Measurements from ENCODE around the gene CWF19L1. TPM values are rescaled to one million over a fixed set of nuclear protein-coding genes. Genes with fewer than 3 reads are reported as not detected.

Gene CWF19L1
- total RNA-seq, 2 donors from 2014 or later = 15.3 to 21.4 TPM

DNA sequence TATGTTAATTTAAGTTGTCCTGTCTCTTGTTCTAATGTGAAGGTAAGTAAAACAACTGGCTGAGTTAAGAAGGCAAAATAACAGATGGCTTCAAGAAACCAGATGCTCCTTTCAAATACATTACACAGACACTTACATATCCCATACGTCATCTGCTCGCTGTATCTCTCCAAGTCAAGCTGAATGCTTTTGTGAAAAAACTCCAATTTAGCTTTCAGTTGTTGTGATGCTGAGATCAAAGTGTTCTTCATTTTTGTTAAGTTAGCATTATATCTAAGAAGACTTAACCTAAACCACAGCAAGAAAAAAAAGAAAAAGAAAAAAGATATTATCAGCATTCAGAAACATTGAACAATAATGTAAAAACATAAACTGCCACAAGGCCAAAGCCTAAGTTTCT lies 63.1 kb downstream of the CWF19L1 start:
- Histone ChIP-seq H3K9ac (ENCODE audit: low read depth in 2 of 2, low read length in 2 of 2) (no peak overlapping the region), H3K27me3 (no peaks in the 10 kb centered on the region), H3K4me3 (no peak overlapping the region), H3K9me3 (no peaks in the 10 kb centered on the region), H3K27ac (no peak overlapping the region), H3K36me3 (peaks cover 7% of the 10 kb centered on the region), H3K4me1 (no peaks in the 10 kb centered on the region)
- no peak for DNase-seq
- intact Hi-C loops (cut with DNase I) = no loop called here
- TF ChIP-seq, protein P1, sequence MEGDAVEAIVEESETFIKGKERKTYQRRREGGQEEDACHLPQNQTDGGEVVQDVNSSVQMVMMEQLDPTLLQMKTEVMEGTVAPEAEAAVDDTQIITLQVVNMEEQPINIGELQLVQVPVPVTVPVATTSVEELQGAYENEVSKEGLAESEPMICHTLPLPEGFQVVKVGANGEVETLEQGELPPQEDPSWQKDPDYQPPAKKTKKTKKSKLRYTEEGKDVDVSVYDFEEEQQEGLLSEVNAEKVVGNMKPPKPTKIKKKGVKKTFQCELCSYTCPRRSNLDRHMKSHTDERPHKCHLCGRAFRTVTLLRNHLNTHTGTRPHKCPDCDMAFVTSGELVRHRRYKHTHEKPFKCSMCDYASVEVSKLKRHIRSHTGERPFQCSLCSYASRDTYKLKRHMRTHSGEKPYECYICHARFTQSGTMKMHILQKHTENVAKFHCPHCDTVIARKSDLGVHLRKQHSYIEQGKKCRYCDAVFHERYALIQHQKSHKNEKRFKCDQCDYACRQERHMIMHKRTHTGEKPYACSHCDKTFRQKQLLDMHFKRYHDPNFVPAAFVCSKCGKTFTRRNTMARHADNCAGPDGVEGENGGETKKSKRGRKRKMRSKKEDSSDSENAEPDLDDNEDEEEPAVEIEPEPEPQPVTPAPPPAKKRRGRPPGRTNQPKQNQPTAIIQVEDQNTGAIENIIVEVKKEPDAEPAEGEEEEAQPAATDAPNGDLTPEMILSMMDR (IDR thresholded peaks at IDR 0.05) = no peak

DNA sequence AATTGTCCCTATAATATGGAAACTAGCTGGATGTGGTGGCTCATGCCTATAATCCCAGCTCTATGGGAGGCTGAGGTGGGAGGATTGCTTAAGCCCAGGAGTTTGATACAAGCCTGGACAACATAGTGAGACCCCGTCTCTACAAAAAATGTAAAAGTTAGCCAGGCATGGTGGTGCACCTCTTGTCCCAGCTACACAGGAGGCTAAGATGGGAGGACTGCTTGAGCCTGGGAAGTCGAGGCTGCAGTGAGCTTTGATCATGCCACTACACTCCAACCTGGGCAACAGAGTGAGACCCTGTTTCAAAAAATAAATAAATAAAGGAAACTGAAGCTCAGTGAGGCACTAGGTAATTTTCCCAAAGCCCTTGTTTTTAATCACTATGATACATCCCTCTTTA lies 65.9 kb downstream of the CWF19L1 start:
- Histone ChIP-seq H3K27me3 (no peaks in the 10 kb centered on the region), H3K27ac (no peak overlapping the region), H3K4me3 (no peak overlapping the region), H3K4me1 (no peaks in the 10 kb centered on the region), H3K36me3 (peaks cover 7% of the 10 kb centered on the region), H3K9me3 (no peaks in the 10 kb centered on the region), H3K9ac (ENCODE audit: low read depth in 2 of 2, low read length in 2 of 2) (no peak overlapping the region)
- intact Hi-C loops (cut with DNase I) = no loop called here
- DNase-seq = no peak
- TF ChIP-seq, protein P1 (IDR thresholded peaks at IDR 0.05) = no peak

DNA sequence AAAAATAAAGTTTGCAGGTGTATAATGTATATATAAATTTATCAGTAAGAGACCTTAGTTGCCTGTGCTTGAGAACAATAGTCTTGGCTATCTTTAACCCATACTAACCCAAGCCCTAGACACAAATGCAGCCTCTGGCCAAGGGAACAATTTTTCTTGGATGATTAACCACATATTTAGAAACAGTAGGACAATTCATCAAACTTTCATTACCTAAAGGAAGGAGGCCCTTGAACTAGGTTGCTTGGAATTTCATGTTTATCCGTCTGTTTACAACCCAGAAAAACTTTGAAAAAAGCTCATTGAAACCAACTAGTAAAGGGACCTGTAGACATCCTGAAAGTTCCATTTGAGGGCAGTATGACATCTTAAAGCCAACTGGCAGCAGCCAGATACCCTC lies 72.7 kb downstream of the CWF19L1 start:
- Histone ChIP-seq H3K9ac (ENCODE audit: low read depth in 2 of 2, low read length in 2 of 2) (no peak overlapping the region), H3K9me3 (no peaks in the 10 kb centered on the region), H3K27ac (no peak overlapping the region), H3K4me1 (no peaks in the 10 kb centered on the region), H3K4me3 (no peak overlapping the region), H3K36me3 (no peaks in the 10 kb centered on the region), H3K27me3 (no peaks in the 10 kb centered on the region)
- DNase-seq = no peak
- intact Hi-C loops (cut with DNase I) = no loop called here
- TF ChIP-seq, protein P1 (IDR thresholded peaks at IDR 0.05) = no peak

DNA sequence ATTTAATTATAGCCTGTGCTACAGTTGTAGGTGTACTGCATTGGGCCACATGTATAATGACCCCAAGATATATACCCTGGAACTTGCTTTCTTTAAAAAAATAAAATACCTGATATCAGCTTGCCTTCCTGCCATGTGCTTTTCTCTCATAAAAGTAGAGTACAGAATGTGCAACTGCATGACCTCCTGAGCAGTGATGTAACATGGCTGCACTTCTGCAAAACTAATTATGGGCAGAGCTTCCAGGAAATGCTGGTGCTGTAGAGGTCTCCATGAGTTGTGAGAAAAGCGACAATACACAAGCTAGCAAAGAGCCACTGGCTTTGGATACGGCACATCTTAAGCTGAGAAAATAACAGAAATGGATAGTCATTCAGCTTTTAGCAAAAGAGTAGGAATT lies 75.1 kb downstream of the CWF19L1 start:
- no peaks in the 10 kb centered on the region for H3K36me3 ChIP-seq
- H3K27ac ChIP-seq = no peak overlapping the region

DNA sequence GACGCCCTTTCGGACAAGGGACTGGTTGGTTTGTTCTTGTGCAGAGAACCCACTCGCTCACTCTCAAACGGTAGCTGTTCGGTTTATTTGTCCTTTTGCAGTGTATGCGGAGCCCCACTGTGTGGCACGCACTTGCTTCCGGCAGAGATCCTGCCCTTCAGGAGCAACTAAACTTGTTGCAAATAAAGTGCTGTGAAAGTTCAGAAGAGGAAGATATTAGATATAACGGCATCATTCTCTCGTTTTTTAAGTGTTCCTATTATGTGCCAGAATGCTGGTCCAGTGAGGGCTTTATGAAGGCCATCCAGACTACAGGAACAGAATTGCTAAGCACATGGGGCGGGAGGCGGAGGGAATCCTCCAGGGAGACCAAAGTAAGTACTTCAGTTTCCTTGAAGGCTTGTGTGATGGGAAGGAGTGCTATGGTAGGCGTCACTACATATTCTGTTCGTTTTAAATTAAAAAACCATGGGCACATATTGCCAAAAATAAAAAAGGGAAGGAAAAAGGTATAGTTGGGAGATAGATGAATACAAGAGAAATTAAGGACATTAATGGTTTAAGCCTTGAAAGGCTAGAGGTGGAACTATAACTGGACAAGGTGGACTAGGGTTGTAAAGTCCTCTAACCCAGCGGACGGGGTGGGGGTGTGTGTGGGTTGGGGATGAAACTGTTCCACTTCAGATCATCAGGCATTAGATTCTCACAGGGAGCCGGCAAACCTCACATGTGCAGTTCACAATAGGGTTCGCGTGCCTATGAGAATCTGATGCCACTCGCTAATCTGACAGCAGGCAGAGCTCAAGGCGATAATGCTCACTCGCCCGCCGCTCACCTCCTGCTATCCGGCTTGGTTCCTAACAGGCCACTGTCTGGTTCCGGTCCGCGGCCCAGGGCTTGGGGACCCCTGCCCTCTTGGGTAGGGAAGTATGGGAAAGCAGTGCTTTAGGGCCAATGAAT lies 80.9 kb downstream of the CWF19L1 start:
- Histone ChIP-seq H3K36me3 (no peaks in the 10 kb centered on the region), H3K4me3 (peak overlapping the region; percentile 91), H3K27ac (peak overlapping the region; percentile 88), H3K9me3 (no peaks in the 10 kb centered on the region), H3K27me3 (no peaks in the 10 kb centered on the region), H3K4me1 (peaks cover 16% of the 10 kb centered on the region), H3K9ac (ENCODE audit: low read depth in 2 of 2, low read length in 2 of 2) (peak overlapping the region; percentile 76 to 100)
- DNase-seq = peak; percentile 56
- TF ChIP-seq, protein P1 (IDR thresholded peaks at IDR 0.05) = no peak
- intact Hi-C loops (cut with DNase I) = no loop called here

More for the DNA sequence above, 75.1 kb downstream of the CWF19L1 start:
- no peak for DNase-seq
- H3K27me3 ChIP-seq = no peaks in the 10 kb centered on the region
- H3K4me3 ChIP-seq = no peak overlapping the region
- H3K9me3 ChIP-seq = no peaks in the 10 kb centered on the region
- TF ChIP-seq, protein P1 (IDR thresholded peaks at IDR 0.05) = no peak
- no peak overlapping the region for H3K9ac ChIP-seq (ENCODE audit: low read depth in 2 of 2, low read length in 2 of 2)
- intact Hi-C loops (cut with DNase I) = no loop called here
- peaks cover 2% of the 10 kb centered on the region for H3K4me1 ChIP-seq

All from colonic mucosa (tissue), 4 donors.